Endothelial cell of umbilical vein (primary cell): Measurements from ENCODE around the gene FGF3. TPM values are rescaled to one million over a fixed set of nuclear protein-coding genes. Genes with fewer than 3 reads are reported as not detected.

Experiments
- BruUV-seq: library from RNA; stranded (reverse); fragments of 400-500 nt; replicated peaks from 2 replicates; lab custom pipeline; 2021; lab: Mats Ljungman, UMichigan
- CTCF ChIA-PET: fragments of 300-600, 350-600 bp; sonication (Branson Sonifier 250); formaldehyde crosslinking; loops from one replicate; lab custom pipeline; 2021; ENCODE audit warnings: antibody characterized with exemption, inconsistent platforms; lab: Charles Lee
- POLR2A ChIA-PET: fragments of 300-600, 350-600 bp; sonication (Branson Sonifier 250); formaldehyde crosslinking; loops from one replicate; lab custom pipeline; 2021; ENCODE audit warnings: antibody characterized with exemption, inconsistent platforms; lab: Charles Lee
- DNase-seq: peaks from one replicate; pipeline ENCODE4 v3.0.0-alpha.2; 2011; ENCODE audit warnings: low read depth, low spot score
- FAIRE-seq: peaks from 2 replicates; lab custom pipeline; 2011; peaks lifted over from hg19 to GRCh38; lab: Jason Lieb, UNC
- H2AFZ ChIP-seq: 2 replicates; pipeline ENCODE4 v1.6.0; 2012; ENCODE audit warnings: low read depth, low read length, control low read depth, inconsistent platforms
- H3K27ac ChIP-seq: 2 replicates; pipeline ENCODE4 v1.5.1; 2011; ENCODE audit warnings: low read depth, mild to moderate bottlenecking, control low read depth, low read length, moderate library complexity; ENCODE audit not compliant: insufficient read depth
- H3K27me3 ChIP-seq, 2 experiments: 2 replicates each; pipeline versions ENCODE4 v1.6.0 to v1.6.1; 2011; ENCODE audit warnings: low read length in 2 of 2, mixed read lengths in 1 of 2; ENCODE audit not compliant: control insufficient read depth in 2 of 2, insufficient read depth in 2 of 2
- H3K36me3 ChIP-seq, 2 experiments: 2 replicates in 1 of 2; 3 replicates in 1 of 2; pipeline ENCODE4 v1.5.1; 2011; ENCODE audit warnings: low read length in 2 of 2, mild to moderate bottlenecking in 1 of 2, moderate library complexity in 1 of 2; ENCODE audit not compliant: control insufficient read depth in 2 of 2, insufficient read depth in 2 of 2; ENCODE audit errors: extremely low read depth in 1 of 2
- H3K4me1 ChIP-seq: 3 replicates; pipeline ENCODE4 v1.5.1; 2011; ENCODE audit warnings: mild to moderate bottlenecking, low read length; ENCODE audit not compliant: control insufficient read depth, insufficient read depth; ENCODE audit errors: extremely low read depth
- H3K4me2 ChIP-seq: 2 replicates; pipeline ENCODE4 v1.6.1; 2011; ENCODE audit warnings: low read length, control low read depth, mixed read lengths; ENCODE audit not compliant: insufficient read depth
- H3K4me3 ChIP-seq, 3 experiments: fragments of 200-600 bp in 1 of 3; sonication (generic), shearing (Covaris generic) in 1 of 3; replicated peaks in 1 of 3; 2 replicates each; pipeline ENCODE4 v1.5.1; 2011 to 2016; ENCODE audit warnings: control low read depth in 3 of 3, low read length in 3 of 3, mild to moderate bottlenecking in 2 of 3, inconsistent platforms in 1 of 3, low read depth in 1 of 3, moderate library complexity in 1 of 3; ENCODE audit not compliant: insufficient read depth in 1 of 3
- H3K79me2 ChIP-seq: 2 replicates; pipeline ENCODE4 v1.6.0; 2012; ENCODE audit warnings: low read length, inconsistent platforms; ENCODE audit not compliant: control insufficient read depth, insufficient read depth
- H3K9ac ChIP-seq: replicated peaks from 2 replicates; pipeline ENCODE3; 2011; ENCODE audit warnings: low read length, control low read depth; ENCODE audit not compliant: insufficient read depth; ENCODE audit errors: extremely low read depth
- H3K9me1 ChIP-seq: replicated peaks from 3 replicates; pipeline ENCODE4 v1.6.0; 2011; ENCODE audit warnings: mild to moderate bottlenecking, low read length; ENCODE audit not compliant: control insufficient read depth, insufficient read depth; ENCODE audit errors: extremely low read depth
- H3K9me3 ChIP-seq: replicated peaks from 2 replicates; pipeline ENCODE4 v1.5.1; 2012; ENCODE audit warnings: low read length, inconsistent platforms; ENCODE audit not compliant: control insufficient read depth, insufficient read depth
- H4K20me1 ChIP-seq: replicated peaks from 2 replicates; pipeline ENCODE3; 2011; ENCODE audit warnings: mild to moderate bottlenecking, low read length; ENCODE audit not compliant: control insufficient read depth, insufficient read depth; ENCODE audit errors: extremely low read depth
- CTCF ChIP-seq, 2 donors: IDR thresholded peaks; 1 replicate in 1 of 2; 2 replicates in 1 of 2; pipeline ENCODE4 v1.5.1; 2011; ENCODE audit warnings: low read length in 2 of 2, mild to moderate bottlenecking in 2 of 2, moderate library complexity in 2 of 2, control low read depth in 1 of 2, inconsistent platforms in 1 of 2, low read depth in 1 of 2; ENCODE audit not compliant: insufficient read depth in 1 of 2; ENCODE audit errors: extremely low read depth in 1 of 2
- EZH2 ChIP-seq: IDR thresholded peaks from 2 replicates; pipeline ENCODE4 v1.6.1; 2012; ENCODE audit warnings: borderline replicate concordance, low read depth, mild to moderate bottlenecking, moderate library complexity, low read length, inconsistent platforms; ENCODE audit not compliant: severe bottlenecking
- FOS ChIP-seq: IDR thresholded peaks from 2 replicates; pipeline ENCODE4 v1.6.1; 2011; ENCODE audit warnings: mild to moderate bottlenecking, low read length, moderate library complexity, borderline replicate concordance; ENCODE audit not compliant: insufficient read depth
- GATA2 ChIP-seq: IDR thresholded peaks from 2 replicates; pipeline ENCODE4 v1.7.0; 2011; ENCODE audit warnings: low read depth, mild to moderate bottlenecking, moderate library complexity, mixed read lengths, low read length; ENCODE audit not compliant: insufficient read length, insufficient read depth
- JUN ChIP-seq: IDR thresholded peaks from 2 replicates; pipeline ENCODE4 v1.6.1; 2011; ENCODE audit warnings: borderline replicate concordance, low read depth; ENCODE audit not compliant: insufficient read length, insufficient read depth
- MAX ChIP-seq: IDR thresholded peaks from 2 replicates; pipeline ENCODE4 v1.6.1; 2011; ENCODE audit not compliant: insufficient read depth, insufficient read length
- MYC ChIP-seq: IDR thresholded peaks from one replicate; pipeline ENCODE4 v1.6.1; 2011; ENCODE audit warnings: mild to moderate bottlenecking, low read depth, low read length
- POLR2A ChIP-seq: IDR thresholded peaks from 2 replicates; pipeline ENCODE4 v1.6.1; 2012; ENCODE audit warnings: low read depth, mild to moderate bottlenecking, control low read depth, low read length
- POLR2AphosphoS5 ChIP-seq: IDR thresholded peaks from 2 replicates; pipeline ENCODE4 v1.6.1; 2012; ENCODE audit warnings: low read depth, mild to moderate bottlenecking, control low read depth, low read length, moderate library complexity; ENCODE audit not compliant: insufficient read depth
- dilution Hi-C: fragments of 300-500 bp; cut with MboI; formaldehyde crosslinking; loops from one replicate; pipeline ENCODE4 v1.15.0; 2019; ENCODE audit warnings: low sequenced_read_pairs; ENCODE audit not compliant: extremely low pct_ligation_motif_present
- intact Hi-C: fragments of 100-400 bp; cut with micrococcal nuclease; formaldehyde crosslinking; loops from one replicate; pipeline ENCODE4 v1.10.0; 2022
- polyA plus RNA-seq, 4 experiments: library from polyadenylated mRNA; depleted of rRNA in 3 of 4; stranded (reverse) in 3 of 4; unstranded in 1 of 4; fragments of >200 nt; gene quantifications; 2 replicates each; pipeline versions ENCODE4 v1.2.1 to v1.2.3, GENCODE V29; 2011 to 2012; ENCODE audit warnings: missing spikeins in 1 of 4
- total RNA-seq: library from RNA; stranded (reverse); gene quantifications from 2 replicates; pipeline ENCODE4 v1.2.3, GENCODE V29; 2021

Gene FGF3
- total and polyA plus RNA-seq, 2 donors (not counting 3 experiments of a cell fraction or from before 2014, with no cell fraction given), result not detected

- H3K4me1 ChIP-seq, result no peaks in the 10 kb centered on the region
- no peak overlapping the region for H3K9ac ChIP-seq
- no peak overlapping the region for H3K4me3 ChIP-seq
- no peak overlapping the region for H3K4me2 ChIP-seq
- no TSS peak for BruUV-seq
- H2AFZ ChIP-seq, result no peak overlapping the region
- no peaks in the 10 kb centered on the region for H3K9me1 ChIP-seq
- TF ChIP-seq FOS (no peak), POLR2AphosphoS5 (no peak), MAX (no peak), MYC (no peak), CTCF (IDR thresholded peaks at IDR 0.05; ENCODE audit: extremely low read depth in 1 of 2, insufficient read depth in 1 of 2, low read depth in 1 of 2, low read length in 2 of 2) (no peak), POLR2A (no peak), JUN (no peak), GATA2 (no peak), EZH2 (no peak)
- CTCF ChIA-PET, result no interaction called here
- no peaks in the 10 kb centered on the region for H3K79me2 ChIP-seq
- no peaks in the 10 kb centered on the region for H4K20me1 ChIP-seq
- DNase-seq (no peak), FAIRE-seq (no peak)
- dilution Hi-C loops, result no loop called here
- H3K9me3 ChIP-seq, result no peaks in the 10 kb centered on the region
- no peak overlapping the region for H3K27ac ChIP-seq
- H3K36me3 ChIP-seq, result no peaks in the 10 kb centered on the region
- intact Hi-C loops, result no loop called here
- POLR2A ChIA-PET, result no interaction called here
- peaks cover 7% of the 10 kb centered on the region in 2 experiments for H3K27me3 ChIP-seq
Measured at GRCh38 chr11:69830086-69830485, 10.9 kb upstream of the FGF3 start.
